Activated T-helper 1 cell treated with anti-CD3 and anti-CD28 coated beads, Interleukin-2, amount 50 U/mL, for 16 hours (primary cell): ENCODE results near the gene SUSD5.
"Not testable (repeated sequence)": the region's sequence is repeated elsewhere in the genome, so short reads cannot be mapped to it uniquely, and the experiment has no call there.

Experiments
- DNase-seq, 2 donors: peaks; one replicate each; pipeline ENCODE4 v3.0.0-alpha.2; 2020; ENCODE audit warnings: low read depth in 1 of 2, low spot score in 1 of 2

Gene SUSD5

GRCh38 chr3:33152363-33153360 lies 65.9 kb downstream of the SUSD5 start:
- no peak for DNase-seq

DNA sequence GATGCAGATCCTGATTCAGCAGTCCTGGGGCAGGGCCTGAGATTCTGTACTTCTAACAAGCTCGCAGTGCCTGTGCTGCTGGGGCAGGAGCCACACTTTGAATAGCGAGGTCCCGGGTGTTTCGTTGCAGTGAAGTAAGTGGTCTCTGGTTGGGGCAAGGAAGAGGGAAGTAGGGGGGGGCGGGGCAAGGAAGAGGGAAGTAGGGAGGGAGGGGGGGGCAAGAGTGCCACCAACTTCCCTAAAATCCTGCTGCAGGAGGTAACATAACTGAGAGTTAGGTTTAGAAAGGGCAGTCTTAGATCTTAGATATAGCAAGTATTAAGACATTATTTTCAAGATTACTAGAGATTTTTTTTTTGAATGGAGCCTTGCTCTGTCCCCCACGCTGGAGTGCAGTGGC lies 69.3 kb downstream of the SUSD5 start:
- DNase-seq = no peak

GRCh38 chr3:33146791-33147445 lies 71.7 kb downstream of the SUSD5 start:
- no peak for DNase-seq

DNA sequence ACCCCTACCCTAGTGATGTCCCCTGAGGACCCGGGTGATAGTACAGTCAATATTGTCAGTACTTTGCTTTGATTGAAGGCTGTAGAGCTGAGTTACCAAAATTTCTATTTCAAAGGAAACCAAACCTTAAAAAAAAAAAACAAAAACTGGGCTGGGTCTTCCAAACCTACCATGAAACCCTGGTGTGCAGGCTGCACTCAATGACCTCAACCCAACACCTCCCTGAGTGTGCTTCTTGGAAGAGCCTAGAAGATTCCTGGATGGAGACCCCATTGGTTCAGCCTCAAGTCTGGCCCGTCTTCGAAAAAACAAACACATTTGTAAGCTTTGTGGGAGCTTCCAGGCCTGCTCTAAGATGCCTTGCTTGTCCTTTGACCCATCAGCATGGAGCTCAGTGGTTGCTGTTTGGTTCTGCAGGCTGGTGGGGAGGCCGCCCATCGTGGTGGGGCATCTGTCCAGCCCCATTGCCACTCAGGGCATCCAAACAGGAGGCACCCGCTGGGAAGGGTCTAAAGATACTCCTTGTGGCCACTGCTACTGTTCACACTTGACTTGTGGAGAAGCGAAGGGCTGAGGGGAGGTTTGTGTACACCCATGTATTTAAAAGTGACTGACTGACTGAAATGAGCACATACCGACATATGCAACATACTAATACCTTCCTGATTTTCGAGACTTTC lies 72.6 kb downstream of the SUSD5 start:
- DNase-seq = no peak

GRCh38 chr3:33145221-33145900 lies 73.2 kb downstream of the SUSD5 start:
- DNase-seq = no peak

- DNase-seq = no peak
Observed at GRCh38 chr3:33144433-33144832, 74.2 kb downstream of the SUSD5 start.

GRCh38 chr3:33141006-33141405 lies 77.6 kb downstream of the SUSD5 start:
- DNase-seq = no peak

GRCh38 chr3:33139996-33140395 lies 78.6 kb downstream of the SUSD5 start:
- no peak for DNase-seq

- not testable (repeated sequence) for DNase-seq
Observed at GRCh38 chr3:33139006-33139623, 79.5 kb downstream of the SUSD5 start.

GRCh38 chr3:33137691-33138090 lies 80.9 kb downstream of the SUSD5 start:
- no peak for DNase-seq

- DNase-seq = no peak
Observed at GRCh38 chr3:33134026-33134625, 84.5 kb downstream of the SUSD5 start.

DNA sequence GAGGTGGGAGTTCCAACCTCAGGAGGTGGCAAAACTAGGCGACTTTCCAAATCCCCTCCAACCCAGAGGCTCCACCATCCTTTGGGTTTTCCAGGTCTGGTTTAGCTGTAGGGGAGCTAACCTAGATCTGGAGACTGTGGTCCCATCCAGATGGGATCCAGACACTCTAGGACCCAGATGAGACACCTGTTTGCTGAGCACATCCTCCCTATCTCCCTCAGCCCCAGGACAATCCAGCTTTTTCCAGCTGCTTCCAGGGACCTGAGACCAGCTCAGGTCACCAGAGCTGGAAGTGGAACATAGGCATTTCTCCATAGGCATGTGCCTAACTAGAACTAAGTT lies 86.6 kb downstream of the SUSD5 start:
- no peak for DNase-seq

DNA sequence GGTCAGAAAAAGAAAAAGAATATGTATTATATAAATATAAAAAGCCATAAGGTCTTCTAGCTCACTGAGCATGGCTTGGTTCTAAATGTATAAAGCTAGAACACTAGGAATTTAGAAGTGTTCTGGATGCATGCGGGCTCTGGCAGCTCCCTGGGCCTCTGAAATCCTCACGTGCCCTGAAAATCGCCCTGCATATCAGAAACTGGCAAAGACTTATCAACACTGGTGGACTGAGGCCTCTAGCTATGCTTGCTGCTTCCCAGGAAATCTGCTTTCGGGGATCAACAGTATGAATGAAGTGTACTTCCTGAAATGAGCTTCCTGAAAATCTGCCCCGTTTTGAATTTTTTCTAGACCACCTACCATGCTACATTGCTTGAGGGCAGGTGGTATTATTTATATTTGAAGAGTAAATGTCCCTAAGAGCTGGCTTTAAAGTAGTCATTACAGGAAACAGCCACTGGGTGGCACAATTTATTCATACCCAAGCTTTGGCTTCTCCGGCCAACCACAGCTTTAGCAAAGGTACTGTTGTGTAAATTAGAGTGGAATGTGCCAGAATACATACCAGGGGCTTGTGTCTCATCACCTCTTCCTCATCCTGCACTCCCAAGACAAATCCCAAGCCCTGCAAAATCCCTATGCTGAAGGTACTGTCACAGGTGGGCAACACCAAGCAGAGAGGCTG lies 87.1 kb downstream of the SUSD5 start:
- no peak for DNase-seq

DNA sequence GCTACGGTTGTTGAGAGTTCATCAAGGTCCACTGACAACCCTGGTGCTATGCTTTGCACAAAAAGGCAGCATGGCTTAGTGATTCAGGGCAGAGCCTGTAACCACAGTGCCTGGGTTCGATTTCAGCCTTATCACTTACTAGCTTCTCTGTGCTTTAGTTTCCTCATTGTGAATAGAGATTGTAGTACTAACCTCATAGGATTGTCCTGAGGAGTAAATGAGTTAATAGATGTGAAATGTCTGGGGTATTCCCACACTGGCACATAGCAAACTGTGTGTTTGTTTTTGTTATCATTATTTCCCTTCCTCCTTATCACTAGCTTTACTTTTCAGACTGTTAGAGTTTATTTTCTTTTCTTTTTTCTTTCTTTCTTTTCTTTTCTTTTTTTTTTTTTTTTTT lies 88.5 kb downstream of the SUSD5 start:
- no peak for DNase-seq

DNA sequence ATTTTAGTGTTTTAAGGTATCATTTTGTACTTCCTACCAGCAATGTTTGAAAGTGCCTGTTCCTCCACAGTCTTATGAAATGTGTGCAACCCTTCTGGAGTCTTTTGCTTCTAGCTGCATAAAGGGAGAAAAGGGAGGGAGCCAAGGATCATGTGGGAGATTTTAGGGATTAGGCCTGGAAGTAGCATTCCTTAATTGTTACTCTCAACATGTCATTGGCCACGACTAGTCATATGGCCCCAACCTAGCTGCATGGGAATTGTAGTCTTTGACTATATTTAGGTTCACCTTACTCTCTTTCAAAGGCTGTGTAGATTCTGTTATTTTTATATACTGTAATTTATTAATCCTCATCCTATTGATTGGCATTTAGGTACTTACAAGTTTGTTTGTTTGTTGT lies 89.9 kb downstream of the SUSD5 start:
- no peak for DNase-seq

DNA sequence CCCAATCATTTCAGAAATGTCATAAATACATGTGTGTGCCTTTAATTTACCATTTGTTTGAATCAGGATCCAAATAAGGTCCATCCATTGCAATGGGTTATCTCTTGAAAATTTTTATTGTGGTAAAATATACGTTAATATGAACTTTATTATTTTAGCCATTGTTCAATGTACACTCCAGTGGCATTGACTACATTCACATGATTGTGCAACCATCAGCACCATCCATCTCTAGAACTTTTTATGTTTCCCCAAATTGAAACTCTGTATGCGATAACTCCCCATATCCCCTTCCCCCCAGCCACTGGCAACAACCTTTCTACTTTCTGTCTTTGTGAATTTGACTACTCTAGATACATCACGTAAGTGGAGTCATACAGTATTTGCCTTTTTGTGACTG lies 92.8 kb downstream of the SUSD5 start:
- DNase-seq = no peak

DNA sequence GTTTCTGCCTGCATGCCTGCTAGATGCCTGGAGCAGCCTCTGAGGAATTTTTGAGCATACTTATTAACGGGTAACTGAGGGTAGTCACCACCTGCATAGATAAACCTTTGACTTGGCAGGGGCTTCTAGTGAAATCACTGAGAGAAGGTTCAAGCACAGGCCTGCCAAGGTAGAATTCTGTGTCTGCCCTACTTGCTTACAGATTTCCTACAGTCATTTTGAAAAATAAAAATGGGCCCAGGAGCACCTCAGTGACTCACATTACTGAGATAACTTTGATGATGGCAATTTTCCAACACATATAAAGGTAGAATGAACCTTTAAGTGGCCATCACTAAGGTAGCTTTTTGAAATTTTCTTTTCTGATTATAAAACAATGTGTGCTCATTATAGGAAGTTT lies 94.0 kb downstream of the SUSD5 start:
- no peak for DNase-seq

GRCh38 chr3:33122991-33123390 lies 95.6 kb downstream of the SUSD5 start:
- DNase-seq = no peak

DNA sequence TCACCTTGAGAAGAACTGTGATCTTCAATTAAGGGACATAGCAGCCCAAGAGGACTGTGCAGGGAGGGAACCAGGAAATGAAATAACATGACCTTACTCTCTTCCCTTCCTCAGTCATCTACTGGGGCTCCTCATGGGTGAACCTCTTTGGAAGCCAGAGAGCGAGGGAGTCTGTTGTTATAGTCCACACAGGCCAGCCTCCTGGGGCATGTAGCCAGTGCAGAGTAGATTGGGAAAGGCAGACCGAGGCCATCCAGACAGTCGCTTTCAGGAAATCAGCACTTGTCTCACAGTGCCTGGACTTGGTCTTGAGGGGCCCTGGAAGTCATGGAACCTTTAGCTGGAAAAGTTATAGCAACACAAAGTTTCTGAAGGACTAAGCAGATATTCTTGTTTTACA lies 98.7 kb downstream of the SUSD5 start:
- DNase-seq = no peak

DNA sequence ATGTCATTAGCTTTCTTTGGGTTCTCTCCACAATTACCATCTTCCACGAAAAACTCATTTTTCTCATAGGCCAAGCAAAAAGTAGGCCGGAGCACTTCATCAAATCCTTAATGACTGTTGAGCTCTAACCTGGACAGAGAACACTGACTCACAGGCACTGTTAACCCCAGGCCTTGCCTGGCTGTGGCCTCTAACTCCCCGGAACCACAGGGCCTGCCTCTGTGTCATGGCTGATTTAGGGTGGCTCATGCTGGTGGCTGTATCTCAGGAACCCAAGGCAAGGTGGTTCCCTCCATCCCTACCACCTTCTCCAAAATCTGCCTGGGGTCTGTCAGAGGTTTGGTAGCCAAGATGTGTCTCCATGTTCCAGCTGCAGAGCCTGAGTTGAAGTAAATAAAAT lies 101.1 kb downstream of the SUSD5 start:
- no peak for DNase-seq
